HG03039 (cell line): Measurements from ENCODE around the gene SLF2.
A peak's percentile ranks its signal among the peaks of the same experiment; 100 is the strongest.

ENCODE experiments used
- ATAC-seq: cut with Tn5 transposase; IDR thresholded peaks from one replicate; pipeline ENCODE4 v1.9.1; 2021; ENCODE audit warnings: mild to moderate bottlenecking, moderate library complexity; ENCODE audit not compliant: unreplicated experiment

Gene SLF2, protein sequence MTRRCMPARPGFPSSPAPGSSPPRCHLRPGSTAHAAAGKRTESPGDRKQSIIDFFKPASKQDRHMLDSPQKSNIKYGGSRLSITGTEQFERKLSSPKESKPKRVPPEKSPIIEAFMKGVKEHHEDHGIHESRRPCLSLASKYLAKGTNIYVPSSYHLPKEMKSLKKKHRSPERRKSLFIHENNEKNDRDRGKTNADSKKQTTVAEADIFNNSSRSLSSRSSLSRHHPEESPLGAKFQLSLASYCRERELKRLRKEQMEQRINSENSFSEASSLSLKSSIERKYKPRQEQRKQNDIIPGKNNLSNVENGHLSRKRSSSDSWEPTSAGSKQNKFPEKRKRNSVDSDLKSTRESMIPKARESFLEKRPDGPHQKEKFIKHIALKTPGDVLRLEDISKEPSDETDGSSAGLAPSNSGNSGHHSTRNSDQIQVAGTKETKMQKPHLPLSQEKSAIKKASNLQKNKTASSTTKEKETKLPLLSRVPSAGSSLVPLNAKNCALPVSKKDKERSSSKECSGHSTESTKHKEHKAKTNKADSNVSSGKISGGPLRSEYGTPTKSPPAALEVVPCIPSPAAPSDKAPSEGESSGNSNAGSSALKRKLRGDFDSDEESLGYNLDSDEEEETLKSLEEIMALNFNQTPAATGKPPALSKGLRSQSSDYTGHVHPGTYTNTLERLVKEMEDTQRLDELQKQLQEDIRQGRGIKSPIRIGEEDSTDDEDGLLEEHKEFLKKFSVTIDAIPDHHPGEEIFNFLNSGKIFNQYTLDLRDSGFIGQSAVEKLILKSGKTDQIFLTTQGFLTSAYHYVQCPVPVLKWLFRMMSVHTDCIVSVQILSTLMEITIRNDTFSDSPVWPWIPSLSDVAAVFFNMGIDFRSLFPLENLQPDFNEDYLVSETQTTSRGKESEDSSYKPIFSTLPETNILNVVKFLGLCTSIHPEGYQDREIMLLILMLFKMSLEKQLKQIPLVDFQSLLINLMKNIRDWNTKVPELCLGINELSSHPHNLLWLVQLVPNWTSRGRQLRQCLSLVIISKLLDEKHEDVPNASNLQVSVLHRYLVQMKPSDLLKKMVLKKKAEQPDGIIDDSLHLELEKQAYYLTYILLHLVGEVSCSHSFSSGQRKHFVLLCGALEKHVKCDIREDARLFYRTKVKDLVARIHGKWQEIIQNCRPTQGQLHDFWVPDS

DNA sequence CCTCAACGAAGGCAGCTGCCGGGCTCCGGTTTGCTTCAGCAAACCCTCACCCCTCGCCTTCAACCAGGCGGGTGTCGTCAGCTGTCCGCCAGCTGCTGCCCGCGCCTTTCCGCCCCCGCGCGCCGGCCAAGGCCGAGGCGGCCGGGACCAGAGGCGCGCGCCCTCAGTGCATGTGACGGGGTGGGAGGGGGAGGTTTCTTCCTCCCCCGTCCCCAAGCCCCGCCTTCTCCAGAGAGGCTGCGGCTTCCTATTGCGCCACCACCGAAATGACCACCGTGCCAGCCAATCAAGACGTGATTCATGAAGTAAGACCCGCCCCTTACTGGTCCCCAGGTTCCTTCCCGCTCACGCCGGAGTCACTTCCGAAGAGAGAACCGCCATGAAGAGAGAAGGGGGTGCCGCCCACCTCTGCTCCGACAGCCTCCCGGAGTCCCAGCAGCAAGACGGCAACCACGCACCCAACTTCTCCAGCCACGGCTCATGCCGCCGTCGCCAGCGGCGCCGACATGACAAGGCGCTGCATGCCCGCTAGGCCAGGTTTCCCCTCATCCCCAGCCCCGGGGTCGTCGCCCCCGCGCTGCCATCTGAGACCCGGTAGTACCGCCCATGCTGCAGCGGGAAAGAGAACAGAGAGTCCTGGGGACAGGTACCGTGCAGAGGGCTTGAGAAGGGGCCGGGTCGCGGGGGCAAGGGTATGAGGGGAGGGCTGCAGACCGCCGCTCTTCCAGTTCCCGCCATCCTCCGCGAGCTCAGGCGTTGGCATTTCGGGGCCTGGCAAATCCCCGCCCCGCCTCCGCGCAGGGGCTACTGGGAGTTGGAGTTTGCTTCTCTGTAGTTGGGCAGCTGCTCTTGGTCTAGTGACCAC, at the start of gene SLF2:
SLF2 (plus strand) TSS at position 359 of the 865 bp plus-strand sequence; CDS start at position 507, 148 bp downstream.
- ATAC-seq = peak; percentile 91

DNA sequence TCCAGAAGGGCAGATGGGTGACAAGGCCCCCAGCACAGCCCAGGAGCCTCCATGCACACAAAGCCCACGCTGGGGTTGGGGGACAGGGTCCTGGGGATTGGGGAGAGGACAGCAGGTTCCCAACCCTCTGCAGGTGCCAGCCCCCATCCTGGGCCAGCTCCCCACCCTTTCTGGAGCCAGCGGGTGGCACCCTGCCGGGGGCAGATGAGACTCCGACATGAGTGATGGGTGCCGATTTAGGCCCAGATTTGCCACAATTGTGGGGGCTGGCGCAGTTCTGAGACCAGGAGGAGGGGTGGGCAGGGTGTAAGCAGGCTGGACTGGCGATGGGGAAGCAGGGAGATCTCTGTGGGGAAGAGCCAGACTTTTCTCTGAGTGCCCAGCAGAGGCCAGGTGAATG, 49.3 kb upstream of the SLF2 start:
- no peak for ATAC-seq

DNA sequence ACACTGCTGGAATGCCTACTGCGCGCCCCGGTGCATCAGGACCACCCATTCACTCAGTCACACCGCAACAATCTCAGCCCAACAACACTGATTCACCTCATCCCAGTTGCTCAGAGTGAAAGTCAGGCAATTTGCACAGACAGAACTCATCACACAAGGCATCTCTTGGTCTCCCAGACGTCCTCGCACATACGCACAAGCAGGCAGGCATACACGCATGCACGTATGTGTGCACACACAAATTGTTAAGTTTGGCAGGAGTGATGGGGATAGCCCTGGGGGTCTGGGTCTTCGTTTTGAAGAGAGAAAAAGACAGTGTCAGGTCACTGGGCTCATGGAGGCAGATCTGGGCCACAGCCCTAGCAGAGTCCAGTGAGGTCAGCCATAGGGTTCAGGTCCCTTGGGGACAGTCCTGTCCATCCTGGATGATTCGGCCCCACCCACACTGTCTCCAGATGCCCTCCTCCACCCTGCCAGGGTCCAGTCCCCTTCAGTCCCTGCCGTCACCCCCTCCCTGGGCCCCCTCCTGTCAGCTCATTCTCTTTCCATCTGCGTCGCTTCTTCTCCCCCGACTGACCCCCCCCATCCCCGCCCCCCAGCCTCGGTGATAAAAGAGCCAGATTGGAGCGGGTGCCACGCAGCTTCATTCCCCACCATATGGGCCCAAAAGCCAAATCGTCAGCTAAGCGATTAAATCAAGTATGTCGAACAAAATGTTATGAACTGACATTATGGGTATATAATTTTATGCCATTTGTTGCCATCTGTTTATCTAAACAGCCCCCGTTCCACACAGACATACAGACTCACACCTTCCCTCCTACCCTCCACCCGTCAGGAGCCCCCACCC, 48.5 kb upstream of the SLF2 start:
- no peak for ATAC-seq

DNA sequence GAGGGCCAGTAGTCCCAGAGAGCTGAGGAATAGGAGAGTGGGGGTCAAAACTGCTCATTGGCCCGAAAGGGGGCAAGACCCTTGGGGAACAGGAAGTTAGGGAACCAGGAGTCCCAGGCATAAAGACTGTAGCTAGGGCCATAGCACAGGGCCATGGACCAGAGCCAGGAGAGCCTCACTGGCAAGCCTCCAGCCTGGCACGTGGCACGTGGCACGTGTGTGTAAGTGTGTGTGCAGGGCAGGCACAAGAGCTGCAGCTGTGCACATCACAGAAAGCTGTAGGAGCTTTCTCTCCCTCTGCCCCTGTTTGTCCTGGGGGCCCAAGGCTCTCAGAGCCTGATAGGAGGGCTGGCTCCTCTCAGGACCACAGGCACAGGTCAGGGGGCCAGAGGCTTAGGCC, 47.8 kb upstream of the SLF2 start:
- ATAC-seq = no peak

DNA sequence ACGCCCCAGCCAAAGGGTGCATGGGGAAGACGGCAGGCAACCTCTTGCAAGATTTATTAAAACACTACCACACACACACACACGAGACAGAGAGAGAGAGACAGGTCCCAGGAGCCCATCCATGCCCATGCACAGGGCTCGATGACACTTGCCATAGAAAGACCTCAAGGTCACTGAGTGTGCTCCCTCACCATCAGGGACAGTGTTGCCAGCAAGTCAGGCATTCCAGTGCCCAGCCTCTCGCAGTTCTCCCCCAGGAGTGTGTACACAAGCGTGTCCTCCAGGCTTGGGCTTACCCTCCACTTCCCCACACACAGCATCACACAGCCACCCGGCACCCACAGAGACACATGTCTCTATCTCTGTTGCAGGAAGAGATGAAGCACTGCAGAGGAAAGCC, 46.8 kb upstream of the SLF2 start:
- ATAC-seq = no peak

DNA sequence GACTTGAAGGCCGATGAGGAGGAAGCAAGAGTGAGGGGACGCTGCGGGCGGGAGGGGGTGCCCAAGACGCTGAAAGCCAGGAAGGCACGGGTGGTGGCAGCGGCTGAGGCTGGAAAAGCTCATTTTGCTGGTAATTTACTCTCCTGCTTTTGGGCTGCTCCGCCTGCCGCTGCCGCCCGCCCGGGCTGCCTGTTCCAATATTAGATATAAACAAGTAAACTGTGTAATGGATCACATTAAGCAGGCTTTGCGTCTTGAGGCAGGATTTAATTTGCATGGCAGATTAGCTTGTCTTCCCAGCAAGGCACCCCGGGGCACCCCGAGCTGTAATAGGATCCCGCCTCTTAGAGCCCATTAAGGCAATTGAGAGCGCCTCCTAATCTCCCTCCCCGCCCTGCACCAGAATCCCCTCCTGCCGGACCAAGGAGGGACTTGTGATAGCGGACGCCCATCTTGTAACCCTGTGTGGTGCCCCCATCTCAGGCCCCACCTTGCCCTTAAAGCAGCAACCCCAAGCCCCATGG, 46.1 kb upstream of the SLF2 start:
- no peak for ATAC-seq

DNA sequence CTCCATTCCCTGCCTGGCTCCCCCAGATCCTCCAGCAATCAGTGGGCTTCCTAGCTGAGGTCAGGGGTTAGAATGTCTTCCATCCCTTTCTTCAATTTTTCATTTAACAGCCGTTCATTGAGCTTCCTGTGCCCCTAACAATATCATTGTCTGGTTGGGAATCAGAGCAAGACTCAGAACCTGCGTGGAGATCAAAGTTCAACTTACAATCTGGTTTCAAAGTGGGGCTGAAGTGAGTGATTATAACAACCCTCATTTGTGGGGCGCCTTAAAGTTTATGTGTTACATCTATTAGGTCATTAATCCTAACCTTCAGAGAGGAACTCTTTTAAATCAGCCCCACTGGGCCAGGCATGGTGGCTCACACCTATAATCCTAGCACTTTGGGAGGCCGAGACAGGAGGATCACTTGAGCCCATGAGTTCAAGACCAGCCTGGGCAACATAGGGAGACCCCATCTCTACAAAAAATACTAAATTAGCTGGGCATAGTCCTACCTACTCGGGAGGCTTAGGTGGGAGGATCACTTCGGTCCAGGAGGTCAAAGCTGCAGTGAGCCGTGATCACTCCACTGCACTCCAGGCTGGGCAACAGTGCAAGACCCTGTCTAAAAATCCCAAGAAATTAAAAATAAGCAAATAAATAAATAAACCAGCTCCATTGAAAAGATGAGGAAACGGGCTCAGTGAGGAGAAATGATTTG, 45.4 kb upstream of the SLF2 start:
- no peak for ATAC-seq

DNA sequence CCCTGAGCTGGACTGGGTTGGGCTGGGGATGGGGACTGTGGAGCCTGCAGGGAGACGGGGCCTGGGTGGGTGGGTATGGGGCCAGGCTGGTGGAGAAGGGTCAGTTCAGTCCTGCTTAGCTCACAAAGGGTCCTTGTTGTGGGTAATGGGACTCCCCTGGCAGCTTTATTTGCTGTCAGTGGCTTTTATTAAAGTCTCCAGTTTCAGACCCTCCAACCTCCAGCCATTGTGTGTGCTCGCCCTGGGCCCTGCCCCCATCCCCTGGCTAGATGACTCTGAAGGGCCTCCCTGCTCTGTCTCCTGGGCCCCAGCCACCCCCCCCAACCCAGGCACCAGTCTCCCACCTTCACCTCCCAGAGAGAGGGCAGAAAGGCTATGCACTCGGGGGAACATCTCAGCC, 44.4 kb upstream of the SLF2 start:
- no peak for ATAC-seq

DNA sequence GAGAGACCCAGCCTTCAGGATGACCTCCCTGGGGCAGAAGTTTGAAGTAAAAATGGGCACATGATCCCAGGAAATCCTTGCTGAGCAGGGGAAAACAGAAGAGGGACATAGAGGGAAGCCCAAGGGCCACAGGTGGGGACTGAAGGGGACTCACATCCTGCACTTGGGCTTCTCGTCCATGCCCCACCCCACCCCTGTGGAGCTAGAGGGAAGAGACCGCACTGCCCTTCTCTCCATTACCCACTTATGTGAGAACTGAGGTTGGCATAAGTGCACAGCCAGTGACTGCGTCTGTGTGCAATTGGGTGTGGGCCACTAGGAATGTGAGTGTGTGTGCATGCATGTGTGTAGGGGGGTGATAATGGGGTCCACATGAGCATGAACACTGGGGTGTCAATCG, 43.4 kb upstream of the SLF2 start:
- no peak for ATAC-seq

DNA sequence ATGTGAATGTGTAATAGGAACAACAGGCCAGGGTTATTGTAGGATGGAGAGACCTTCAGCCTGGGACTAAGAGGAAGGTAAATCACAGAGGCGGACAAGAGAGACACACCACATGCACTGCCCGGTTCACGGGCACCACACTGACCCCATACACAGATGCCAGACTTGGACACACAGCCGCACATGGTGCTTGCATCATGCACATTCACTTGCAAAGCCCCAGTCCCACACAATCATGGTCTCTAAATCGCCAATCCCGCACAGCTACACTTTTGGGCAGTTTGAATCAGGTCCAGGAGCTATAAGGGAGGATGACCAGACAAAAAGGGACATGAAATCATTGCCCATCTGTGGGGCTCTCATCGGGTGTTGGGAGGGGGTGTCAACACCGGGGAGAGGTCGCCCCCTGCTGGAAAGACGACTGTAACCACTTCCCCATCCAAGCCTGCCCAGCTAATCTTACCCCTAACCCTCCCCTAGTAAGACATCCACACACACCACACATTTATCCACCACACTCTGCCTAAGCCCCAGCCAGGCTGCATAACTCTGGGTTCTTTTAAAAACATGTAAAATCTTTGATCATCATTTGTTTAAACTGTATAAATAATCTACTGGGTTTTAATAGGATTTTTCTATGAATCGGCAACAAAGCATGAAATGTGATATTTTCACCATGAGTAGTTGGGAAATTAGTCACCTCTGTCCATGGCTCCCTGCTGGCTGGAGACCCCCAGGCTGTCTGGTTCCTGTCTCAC, 40.5 kb upstream of the SLF2 start:
- no peak for ATAC-seq

DNA sequence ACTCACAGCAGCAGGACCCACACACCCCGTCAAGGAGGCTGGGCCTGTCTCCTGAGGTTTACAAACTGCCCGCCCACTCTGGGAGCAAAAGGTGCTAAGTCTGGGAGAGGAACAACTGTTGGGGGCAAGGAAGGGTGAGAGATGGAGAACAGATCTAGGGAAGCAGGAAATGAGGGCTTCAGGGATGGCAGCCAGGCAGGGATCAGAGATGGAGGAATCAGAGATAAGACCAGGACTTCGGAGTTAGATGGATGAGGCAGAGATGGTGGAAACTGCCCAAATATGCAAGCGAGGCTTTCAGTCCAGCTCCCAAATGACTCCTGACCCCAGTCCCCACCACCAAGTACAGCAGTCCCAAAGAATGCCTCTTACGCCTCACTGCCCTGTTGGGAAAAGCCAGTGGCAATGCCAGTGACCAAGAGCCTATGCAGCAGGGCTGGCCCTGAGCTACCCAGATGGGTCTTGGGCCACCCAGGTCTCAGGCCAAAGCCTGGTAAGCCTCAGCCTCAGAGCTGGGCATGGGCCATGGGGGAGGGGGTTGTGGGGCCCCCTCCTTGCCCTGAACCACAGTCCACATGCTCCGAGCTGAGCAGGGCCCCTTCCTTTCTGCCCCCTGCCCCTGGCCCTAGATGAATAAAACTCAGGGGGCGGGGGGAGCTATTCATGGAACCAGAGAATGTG, 39.5 kb upstream of the SLF2 start:
- ATAC-seq = no peak

DNA sequence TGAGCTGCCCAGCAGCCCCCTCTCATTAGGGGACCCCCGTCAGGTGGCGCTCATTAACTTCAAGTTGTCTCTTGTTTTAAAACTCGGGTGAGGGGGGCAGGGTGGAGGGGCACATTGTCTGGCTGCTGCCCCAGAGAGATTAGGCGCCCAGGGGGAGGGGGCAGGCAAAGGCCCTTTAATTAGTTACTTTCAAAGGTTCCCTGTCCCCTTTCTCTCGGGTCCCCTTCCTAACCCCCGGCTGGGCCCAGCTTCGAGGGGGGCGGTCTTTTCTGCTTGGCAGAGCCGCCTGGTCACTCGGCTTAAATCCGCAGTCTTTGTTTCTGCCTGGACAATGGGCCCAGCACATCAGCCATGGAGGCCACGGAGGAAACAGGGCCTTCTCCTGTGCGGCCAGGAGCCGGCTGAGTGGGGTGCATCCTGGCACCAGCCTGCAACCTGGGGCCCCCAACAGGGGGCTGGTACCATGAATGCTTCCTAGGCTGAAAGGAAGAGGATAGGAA, 38.9 kb upstream of the SLF2 start:
- no peak for ATAC-seq

DNA sequence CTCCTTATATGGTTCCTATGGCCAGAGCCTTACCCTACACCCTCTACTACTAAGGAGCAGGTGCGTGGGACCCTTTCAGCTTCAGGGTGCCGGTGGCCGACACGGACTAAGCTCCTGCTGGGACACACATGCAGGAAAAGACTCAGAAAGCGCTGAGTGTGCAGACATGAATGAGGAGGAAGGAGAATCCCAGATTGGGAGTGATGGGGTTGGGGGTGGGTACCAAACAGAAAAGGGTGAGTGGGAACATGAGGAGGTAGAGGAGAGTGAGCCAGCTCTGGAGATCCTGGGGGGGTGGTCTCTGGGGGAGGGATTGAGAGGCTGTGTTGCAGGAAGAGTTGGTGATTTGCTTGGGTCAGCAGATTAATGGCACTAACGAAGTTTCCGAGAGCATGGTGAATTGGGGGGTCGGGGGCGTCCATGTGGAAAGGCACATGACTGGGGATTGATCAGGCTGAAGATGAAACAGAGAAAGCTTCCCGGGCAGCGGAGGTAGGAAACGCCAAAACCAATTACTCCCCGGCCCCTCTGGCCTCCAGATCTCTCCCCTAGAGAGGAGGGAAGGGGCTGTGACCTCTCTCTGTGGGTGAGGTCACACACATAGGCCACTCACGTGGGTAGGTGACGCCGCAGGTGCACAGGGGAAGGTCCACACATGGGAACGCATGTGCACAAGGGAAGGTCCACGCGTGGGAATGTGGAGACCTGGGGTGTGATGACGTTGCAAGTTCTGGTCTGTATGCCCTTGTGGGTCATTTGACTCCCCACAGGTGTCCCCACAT, 37.9 kb upstream of the SLF2 start:
- ATAC-seq = no peak

DNA sequence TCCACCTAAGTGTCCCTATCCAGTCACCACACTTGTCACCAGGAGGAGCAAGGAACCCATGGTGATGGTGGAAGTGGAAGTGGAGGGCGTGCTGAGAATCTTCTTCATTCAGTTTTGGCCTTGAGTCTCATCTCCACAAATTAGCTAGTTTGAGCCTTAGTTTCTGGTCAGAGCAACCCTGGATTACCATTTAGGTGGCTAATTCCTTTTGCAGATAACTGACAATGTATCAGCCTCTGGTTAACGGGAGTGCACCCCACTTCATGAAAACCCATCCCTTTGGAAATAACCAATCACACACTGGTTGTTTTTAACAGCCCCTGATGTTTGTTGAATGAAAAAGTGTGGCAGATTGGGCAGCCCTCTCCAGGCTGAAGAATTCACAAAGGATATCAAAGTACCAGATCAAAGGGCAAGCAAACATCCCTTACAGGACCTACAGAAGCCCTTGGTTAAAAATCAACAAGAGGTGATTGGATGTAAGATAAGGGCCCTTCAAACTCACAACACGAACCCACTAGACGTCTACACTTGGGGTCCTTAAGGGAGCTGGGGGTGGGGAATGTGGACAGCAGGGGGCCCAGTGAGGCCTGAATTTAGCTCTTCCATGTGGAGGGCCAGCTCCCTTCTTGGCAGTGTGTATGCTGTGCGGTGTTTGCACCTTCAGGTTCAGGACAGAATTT, 37.1 kb upstream of the SLF2 start:
- no peak for ATAC-seq

DNA sequence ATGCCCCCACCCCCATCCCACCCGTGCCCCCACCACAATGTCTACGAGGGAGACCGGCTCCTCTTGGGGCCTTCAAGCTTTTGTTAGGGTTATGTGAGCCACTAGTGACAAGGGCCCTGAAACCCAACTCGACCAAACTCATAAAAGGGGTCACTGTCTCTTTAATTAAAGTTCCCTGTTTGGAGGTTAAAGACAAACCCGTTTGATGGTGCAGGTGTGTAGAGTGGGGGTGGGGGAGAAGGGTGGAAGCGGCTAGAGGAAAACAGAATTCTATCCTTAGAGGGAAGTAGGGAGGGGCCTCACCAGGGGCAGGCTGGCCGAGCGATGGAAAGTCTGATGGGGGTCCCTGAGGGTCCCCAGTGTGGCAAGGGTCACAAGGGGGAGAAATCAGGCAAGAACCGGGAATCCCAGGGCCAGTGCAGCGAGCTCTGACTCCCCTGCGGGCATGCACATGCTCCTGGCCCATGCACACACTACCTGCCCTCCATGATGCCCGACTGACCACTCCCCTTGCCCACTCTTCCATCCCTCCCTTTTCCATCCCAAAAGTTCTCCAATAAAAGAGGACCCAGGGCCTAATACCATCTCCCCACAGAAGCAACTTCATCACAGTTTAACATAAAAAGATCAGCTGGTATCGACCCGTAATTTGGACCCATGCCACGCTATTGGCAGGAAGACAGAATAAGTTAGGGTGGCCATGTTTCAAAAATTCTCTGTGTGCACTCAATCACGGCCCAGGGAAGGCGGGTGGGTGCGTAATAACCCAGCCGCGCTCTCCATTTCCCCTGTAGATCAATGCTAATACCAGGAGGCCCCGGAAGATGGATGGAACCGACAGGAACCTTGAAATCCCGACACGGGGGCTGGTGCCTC, 35.9 kb upstream of the SLF2 start:
- no peak for ATAC-seq
